Erythroblast (primary cell): ENCODE results near the gene DLG2.

Experiments used
- GATA1 ChIP-seq: IDR thresholded peaks from 2 replicates; pipeline ENCODE4 v1.6.1; 2011; ENCODE audit warnings: low read depth, mild to moderate bottlenecking, control low read depth, low read length, moderate library complexity
- POLR2A ChIP-seq: IDR thresholded peaks from 2 replicates; pipeline ENCODE4 v1.6.1; 2011; ENCODE audit warnings: mild to moderate bottlenecking, low read length

- TF ChIP-seq POLR2A = peak; percentile 29
- no peak for TF ChIP-seq GATA1
These were observed 1.7 kb upstream of the DLG2 start for GRCh38 chr11:85628771-85629341.
